ENCODE data around the gene SARS2.
"Not testable (repeated sequence)": the region's sequence is repeated elsewhere in the genome, so short reads cannot be mapped to it uniquely, and the experiment has no call there.

SARS2 gene

DNA sequence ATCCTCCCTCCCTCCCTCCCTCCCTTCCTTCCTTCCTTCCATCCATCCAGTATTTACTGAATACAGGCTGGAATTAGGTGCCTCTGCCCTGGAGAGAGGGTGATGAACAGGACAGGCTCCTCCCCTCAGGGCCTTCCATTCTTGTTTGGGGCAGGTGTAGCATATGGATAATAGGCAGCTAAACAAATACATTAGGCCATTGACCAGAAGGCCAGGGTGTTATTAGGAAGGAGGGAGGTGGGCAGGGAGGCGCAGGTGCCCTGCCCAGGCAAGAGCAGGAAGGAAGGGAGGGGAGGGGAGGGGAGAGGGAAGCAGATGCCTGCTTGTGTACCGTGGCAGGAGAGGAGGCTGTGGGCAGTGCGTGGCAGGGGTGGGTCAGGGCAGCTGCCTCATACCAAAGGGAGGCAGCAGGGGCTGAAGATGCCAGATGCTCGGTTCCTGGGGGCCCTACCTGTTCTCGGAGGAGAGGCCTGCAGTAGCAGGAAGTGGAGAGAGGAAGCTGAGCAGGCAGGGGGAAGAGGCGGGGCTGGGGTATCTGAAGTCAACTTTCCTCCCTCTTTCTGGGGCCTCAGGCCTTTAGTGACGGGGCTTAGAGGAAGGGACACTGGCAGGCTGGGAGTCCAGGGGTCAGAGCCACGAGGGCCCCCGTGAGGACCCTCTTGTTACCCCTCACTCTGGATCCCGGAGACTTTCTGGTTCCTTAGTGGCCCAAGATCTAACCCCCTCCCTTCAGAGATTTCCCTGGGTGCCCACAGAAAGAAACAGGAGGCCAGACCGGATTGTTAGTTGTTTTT, 52.6 kb downstream of the SARS2 start, which contains the start of gene RINL:
TSS of gene RINL (minus strand) at position 495 of the 794 bp plus-strand sequence. CDS start 1,533 bp downstream, outside the sequence.
- Histone ChIP-seq H3K36me3 (ENCODE audit: low read length) (no peaks in the 10 kb centered on the region), H3K9me2 (replicated peaks; ENCODE audit: insufficient read depth, low read length) (no peaks in the 10 kb centered on the region), H3K9ac (ENCODE audit: low read length) (peak within 1 kb of the TSS; percentile 77), H2AFZ (ENCODE audit: low read depth, low read length, severe bottlenecking) (peak within 1 kb of the TSS; percentile 59), H3K27ac (ENCODE audit: low read depth, low read length) (peak within 1 kb of the TSS; percentile 94), H3K4me3 (ENCODE audit: insufficient read depth, low read length, poor library complexity, severe bottlenecking) (peak within 1 kb of the TSS; percentile 47), H3K9me3 (ENCODE audit: insufficient read depth, low read length) (no peaks in the 10 kb centered on the region), H3K27me3 (ENCODE audit: low read length) (no peaks in the 10 kb centered on the region), H3K79me2 (ENCODE audit: insufficient read depth, low read length) (no peaks in the 10 kb centered on the region), H3F3A (ENCODE audit: insufficient read depth) (peaks cover 31% of the 10 kb centered on the region), H4K20me1 (ENCODE audit: low read depth, low read length) (no peaks in the 10 kb centered on the region), H3K4me2 (ENCODE audit: low read depth, low read length, poor library complexity, severe bottlenecking) (peak within 1 kb of the TSS; percentile 84)
- no peak for TF ChIP-seq EZH2phosphoT487 (conservative IDR thresholded peaks at IDR 0.05; ENCODE audit: low read length)
- TF ChIP-seq, protein P1, sequence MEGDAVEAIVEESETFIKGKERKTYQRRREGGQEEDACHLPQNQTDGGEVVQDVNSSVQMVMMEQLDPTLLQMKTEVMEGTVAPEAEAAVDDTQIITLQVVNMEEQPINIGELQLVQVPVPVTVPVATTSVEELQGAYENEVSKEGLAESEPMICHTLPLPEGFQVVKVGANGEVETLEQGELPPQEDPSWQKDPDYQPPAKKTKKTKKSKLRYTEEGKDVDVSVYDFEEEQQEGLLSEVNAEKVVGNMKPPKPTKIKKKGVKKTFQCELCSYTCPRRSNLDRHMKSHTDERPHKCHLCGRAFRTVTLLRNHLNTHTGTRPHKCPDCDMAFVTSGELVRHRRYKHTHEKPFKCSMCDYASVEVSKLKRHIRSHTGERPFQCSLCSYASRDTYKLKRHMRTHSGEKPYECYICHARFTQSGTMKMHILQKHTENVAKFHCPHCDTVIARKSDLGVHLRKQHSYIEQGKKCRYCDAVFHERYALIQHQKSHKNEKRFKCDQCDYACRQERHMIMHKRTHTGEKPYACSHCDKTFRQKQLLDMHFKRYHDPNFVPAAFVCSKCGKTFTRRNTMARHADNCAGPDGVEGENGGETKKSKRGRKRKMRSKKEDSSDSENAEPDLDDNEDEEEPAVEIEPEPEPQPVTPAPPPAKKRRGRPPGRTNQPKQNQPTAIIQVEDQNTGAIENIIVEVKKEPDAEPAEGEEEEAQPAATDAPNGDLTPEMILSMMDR (IDR thresholded peaks at IDR 0.05; ENCODE audit: insufficient read depth, low read length, poor library complexity, severe bottlenecking) = no peak

DNA sequence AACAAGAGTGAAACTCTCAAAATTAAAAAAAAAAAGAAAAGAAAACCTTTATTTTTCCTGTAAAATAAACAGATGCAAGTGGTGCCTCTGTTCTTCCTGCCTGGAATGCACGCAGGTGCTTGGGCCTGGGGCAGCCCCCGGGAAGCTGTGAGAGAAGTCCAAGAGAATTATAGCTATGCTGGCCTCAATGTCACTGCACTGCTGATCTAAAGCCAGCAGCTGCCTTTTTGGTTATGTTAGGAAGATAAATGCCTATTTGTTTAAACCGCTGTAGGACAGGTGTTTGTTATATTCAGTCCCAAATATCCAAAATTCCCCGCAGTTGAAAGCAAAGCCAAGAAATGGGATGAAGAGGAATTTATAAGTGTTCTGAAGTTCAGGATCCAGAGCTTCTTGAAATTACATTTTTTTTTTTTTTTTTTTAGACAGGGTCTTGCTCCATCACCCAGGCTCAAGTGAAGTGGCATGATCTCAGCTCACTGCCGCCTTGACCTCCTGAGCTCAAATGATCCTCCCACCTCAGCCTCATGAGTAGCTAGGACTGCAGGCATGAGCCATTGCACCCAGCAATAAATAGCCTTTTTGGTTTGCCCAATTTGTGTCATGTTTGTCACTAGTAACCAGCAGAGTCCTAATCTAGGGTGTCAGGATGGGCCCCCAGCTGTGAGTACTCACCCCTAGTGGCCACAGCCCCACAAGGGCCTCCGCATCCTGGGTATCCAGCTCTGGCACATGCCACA, 54.7 kb downstream of the SARS2 start:
- Histone ChIP-seq H3K27ac (ENCODE audit: low read depth, low read length) (no peak overlapping the region), H3K9me3 (ENCODE audit: insufficient read depth, low read length) (no peaks in the 10 kb centered on the region), H3K9ac (ENCODE audit: low read length) (no peak overlapping the region), H3K36me3 (ENCODE audit: low read length) (no peaks in the 10 kb centered on the region), H3K4me2 (ENCODE audit: low read depth, low read length, poor library complexity, severe bottlenecking) (no peak overlapping the region), H3F3A (ENCODE audit: insufficient read depth) (peaks cover 32% of the 10 kb centered on the region), H3K79me2 (ENCODE audit: insufficient read depth, low read length) (no peaks in the 10 kb centered on the region), H3K27me3 (ENCODE audit: low read length) (no peaks in the 10 kb centered on the region), H3K9me2 (replicated peaks; ENCODE audit: insufficient read depth, low read length) (no peaks in the 10 kb centered on the region), H2AFZ (ENCODE audit: low read depth, low read length, severe bottlenecking) (no peak overlapping the region), H4K20me1 (ENCODE audit: low read depth, low read length) (no peaks in the 10 kb centered on the region), H3K4me3 (ENCODE audit: insufficient read depth, low read length, poor library complexity, severe bottlenecking) (no peak overlapping the region)
- TF ChIP-seq EZH2phosphoT487 (conservative IDR thresholded peaks at IDR 0.05; ENCODE audit: low read length) = no peak
- TF ChIP-seq, protein P1 (IDR thresholded peaks at IDR 0.05; ENCODE audit: insufficient read depth, low read length, poor library complexity, severe bottlenecking) = no peak

DNA sequence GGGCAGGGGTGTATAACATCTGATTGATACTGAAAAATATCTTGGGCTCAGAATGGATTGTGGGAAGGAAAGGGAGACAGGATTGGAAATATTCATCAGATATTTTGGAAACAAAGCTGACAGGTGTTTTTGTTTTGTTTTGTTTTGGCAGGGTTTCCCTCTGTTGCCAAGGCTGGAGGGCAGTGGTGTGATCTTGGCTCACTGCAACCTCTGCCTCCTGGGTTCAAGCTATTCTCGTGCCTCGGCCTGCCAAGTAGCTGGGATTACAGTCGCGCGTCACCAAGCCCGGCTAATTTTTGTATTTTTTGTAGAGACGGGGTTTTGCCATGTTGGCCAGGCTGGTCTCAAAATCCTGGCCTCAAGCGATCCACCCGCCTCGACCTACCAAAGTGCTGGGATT, 57.2 kb downstream of the SARS2 start:
- not testable (repeated sequence) for H3K27ac ChIP-seq (ENCODE audit: low read depth, low read length); H3K9ac ChIP-seq (ENCODE audit: low read length); H3K4me2 ChIP-seq (ENCODE audit: low read depth, low read length, poor library complexity, severe bottlenecking); H3K4me3 ChIP-seq (ENCODE audit: insufficient read depth, low read length, poor library complexity, severe bottlenecking); H3K9me2 ChIP-seq (replicated peaks; ENCODE audit: insufficient read depth, low read length); H3K27me3 ChIP-seq (ENCODE audit: low read length); H3K36me3 ChIP-seq (ENCODE audit: low read length); H4K20me1 ChIP-seq (ENCODE audit: low read depth, low read length); H2AFZ ChIP-seq (ENCODE audit: low read depth, low read length, severe bottlenecking); H3K9me3 ChIP-seq (ENCODE audit: insufficient read depth, low read length); H3K79me2 ChIP-seq (ENCODE audit: insufficient read depth, low read length)
- H3F3A ChIP-seq (ENCODE audit: insufficient read depth) = peaks cover 32% of the 10 kb centered on the region
